PFSK-1 (cell line): ENCODE results near the gene TMEM82.

Experiments
- FOXP2 ChIP-seq: optimal IDR thresholded peaks from 2 replicates; pipeline ENCODE3; 2011; ENCODE audit warnings: borderline replicate concordance, control low read depth, inconsistent platforms; ENCODE audit not compliant: insufficient read depth; ENCODE audit errors: extremely low read length, extremely low read depth
- POLR2AphosphoS5 ChIP-seq: IDR thresholded peaks from 2 replicates; pipeline ENCODE4 v1.6.1; 2012; ENCODE audit warnings: low read depth, mild to moderate bottlenecking, control low read depth, low read length, moderate library complexity
- SIN3A ChIP-seq: IDR thresholded peaks from 2 replicates; pipeline ENCODE4 v1.6.1; 2012; ENCODE audit warnings: mild to moderate bottlenecking, low read length, moderate library complexity, borderline replicate concordance; ENCODE audit not compliant: insufficient read depth
- TAF1 ChIP-seq: IDR thresholded peaks from 2 replicates; pipeline ENCODE4 v1.6.1; 2012; ENCODE audit warnings: low read length, control low read depth, borderline replicate concordance; ENCODE audit not compliant: insufficient read depth
- TF ChIP-seq, protein P1 (sequence below), 2 experiments: IDR thresholded peaks; 2 replicates each; pipeline versions ENCODE4 v1.6.1 to v1.8.0; 2011 to 2012; ENCODE audit warnings: low read depth in 2 of 2, low read length in 2 of 2, control low read depth in 1 of 2, inconsistent platforms in 1 of 2, mild to moderate bottlenecking in 1 of 2, moderate library complexity in 1 of 2; ENCODE audit not compliant: insufficient read depth in 1 of 2

Gene TMEM82

DNA sequence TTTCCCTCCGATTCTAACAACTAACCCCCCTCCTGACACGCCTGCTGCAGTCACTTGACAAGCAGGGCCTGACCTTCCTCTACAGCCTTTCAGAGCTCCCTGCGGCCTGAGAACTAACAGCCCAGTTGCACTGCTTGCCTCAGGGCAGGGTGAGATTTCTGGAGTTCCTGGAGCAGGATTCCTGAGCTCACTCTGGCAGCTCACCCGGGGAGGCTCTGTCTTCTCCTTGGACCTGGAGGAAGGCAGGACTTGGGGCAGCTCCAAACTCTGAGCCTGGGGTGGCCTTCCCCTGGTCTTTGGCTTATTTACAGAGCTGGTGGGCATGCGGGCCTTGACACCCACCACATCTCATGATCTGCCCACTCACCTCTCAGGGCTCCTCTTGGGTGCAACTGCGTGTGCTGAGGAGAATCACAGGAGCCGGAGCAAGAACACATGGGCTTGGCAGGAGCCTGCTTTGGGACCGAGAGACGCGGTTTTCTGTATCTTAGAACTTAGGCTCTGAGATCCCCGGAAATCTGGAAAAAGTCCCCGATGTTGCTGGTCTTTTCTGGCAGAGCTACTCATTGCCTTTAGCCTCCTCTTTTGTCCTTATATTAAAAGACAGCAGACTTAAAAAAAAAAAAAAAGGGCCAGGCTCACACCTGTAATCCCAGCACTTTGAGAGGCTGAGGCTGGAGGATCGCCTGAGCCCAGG is 19.3 kb upstream of the TMEM82 start:
- no peak for TF ChIP-seq TAF1
- TF ChIP-seq POLR2AphosphoS5 = no peak
- TF ChIP-seq SIN3A = no peak
- TF ChIP-seq, protein P1, sequence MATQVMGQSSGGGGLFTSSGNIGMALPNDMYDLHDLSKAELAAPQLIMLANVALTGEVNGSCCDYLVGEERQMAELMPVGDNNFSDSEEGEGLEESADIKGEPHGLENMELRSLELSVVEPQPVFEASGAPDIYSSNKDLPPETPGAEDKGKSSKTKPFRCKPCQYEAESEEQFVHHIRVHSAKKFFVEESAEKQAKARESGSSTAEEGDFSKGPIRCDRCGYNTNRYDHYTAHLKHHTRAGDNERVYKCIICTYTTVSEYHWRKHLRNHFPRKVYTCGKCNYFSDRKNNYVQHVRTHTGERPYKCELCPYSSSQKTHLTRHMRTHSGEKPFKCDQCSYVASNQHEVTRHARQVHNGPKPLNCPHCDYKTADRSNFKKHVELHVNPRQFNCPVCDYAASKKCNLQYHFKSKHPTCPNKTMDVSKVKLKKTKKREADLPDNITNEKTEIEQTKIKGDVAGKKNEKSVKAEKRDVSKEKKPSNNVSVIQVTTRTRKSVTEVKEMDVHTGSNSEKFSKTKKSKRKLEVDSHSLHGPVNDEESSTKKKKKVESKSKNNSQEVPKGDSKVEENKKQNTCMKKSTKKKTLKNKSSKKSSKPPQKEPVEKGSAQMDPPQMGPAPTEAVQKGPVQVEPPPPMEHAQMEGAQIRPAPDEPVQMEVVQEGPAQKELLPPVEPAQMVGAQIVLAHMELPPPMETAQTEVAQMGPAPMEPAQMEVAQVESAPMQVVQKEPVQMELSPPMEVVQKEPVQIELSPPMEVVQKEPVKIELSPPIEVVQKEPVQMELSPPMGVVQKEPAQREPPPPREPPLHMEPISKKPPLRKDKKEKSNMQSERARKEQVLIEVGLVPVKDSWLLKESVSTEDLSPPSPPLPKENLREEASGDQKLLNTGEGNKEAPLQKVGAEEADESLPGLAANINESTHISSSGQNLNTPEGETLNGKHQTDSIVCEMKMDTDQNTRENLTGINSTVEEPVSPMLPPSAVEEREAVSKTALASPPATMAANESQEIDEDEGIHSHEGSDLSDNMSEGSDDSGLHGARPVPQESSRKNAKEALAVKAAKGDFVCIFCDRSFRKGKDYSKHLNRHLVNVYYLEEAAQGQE (IDR thresholded peaks at IDR 0.05; ENCODE audit: insufficient read depth in 1 of 2, low read depth in 2 of 2, low read length in 2 of 2) = no peak
- no peak for TF ChIP-seq FOXP2

DNA sequence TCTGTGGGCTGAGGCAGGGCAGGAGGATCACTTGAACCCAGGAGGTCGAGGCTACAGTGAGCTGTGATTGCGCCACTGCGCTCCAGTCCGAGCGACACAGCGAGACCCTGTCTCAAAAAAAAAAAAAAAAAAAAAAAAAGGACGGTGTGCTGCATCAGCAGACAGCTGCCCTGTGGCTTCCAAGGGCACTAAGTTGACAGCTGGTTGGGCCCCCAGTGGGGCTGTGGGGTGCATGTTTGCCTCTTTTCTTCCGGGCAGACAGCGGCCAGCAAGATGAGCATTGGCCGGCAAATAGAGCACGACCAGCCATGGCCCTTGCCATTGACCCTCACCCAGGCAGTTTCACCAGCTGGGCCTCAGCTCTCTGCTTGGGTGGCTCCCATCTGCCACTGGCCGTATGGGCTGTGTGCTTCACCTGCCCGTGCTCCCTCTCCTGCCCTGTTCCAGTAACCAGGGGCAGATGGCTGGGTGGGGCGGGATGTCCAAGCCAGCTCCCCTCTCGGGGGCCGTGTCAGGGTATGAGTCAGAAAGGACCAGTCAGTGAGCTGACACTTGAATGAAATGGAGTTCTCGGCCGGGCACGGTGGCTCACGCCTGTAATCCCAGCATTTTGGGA is 18.6 kb upstream of the TMEM82 start:
- TF ChIP-seq, protein P1 (IDR thresholded peaks at IDR 0.05; ENCODE audit: insufficient read depth in 1 of 2, low read depth in 2 of 2, low read length in 2 of 2) = no peak
- TF ChIP-seq TAF1 (no peak), POLR2AphosphoS5 (no peak), SIN3A (no peak), FOXP2 (no peak)

DNA sequence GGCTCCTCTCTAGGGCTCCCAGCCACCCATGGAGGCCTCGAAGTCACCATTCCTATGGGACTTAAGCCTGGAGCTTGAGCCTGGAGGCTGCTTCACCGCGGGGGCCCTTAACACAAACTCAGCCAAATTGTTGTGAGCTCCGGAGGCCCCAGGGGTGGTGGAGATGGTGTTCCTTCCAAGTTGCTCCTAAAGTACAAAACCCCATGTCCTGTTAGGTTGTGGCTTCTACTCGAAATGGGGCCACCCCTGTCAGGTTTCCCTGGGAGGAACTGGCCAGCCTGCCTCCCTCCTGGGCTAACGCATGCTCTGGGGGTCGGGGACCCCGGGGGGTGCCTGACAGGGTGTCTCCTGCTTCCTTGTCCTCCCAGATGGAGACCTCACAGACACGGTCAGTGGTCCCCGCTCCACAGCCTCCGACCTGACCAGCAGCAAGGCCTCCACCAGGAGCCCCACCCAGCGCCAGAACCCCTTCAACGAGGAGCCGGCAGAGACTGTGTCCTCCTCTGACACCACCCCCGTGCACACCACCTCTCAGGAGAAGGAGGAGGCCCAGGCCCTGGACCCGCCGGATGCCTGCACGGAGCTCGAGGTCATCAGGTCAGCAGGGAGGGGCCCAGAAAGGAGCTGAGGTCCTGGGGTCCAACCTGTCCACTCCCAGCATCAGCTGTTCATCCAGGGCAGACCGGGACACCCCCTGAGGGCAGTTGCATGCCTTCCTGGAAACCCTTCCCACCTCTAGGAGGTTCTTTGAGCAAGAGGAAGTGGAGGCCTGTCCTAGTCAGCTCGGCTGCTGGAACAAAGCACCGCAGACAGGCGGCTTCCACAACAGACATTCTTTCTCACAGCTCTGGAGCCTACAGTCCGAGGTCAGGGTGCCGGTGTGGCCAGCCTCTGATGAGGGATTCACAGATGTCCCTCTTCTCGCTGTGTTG is 17.1 kb upstream of the TMEM82 start:
- TF ChIP-seq, protein P1 (IDR thresholded peaks at IDR 0.05; ENCODE audit: insufficient read depth in 1 of 2, low read depth in 2 of 2, low read length in 2 of 2) = no peak
- TF ChIP-seq SIN3A = no peak
- no peak for TF ChIP-seq TAF1
- no peak for TF ChIP-seq FOXP2
- no peak for TF ChIP-seq POLR2AphosphoS5

DNA sequence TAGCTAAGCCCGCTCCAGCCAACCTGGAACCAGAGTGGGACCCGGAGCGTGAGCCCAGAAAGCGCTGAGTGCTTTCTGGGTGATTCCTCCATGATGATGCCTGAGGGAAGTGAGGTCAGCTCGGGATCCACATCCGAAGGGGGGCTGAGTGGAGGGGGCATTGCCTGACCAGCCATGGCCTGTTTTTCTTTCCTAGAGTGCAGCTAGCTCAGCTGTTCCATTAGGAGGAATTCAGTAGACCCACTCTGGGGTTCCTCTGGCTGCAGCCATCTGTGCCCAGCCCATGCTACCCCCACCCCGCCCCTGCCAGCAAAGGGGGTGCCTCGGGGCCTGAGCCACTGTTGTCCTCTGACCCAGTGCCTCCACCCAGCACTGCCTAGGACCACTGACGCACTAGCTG is 15.8 kb upstream of the TMEM82 start:
- TF ChIP-seq FOXP2 (no peak), TAF1 (no peak), SIN3A (no peak), POLR2AphosphoS5 (no peak)
- TF ChIP-seq, protein P1 (IDR thresholded peaks at IDR 0.05; ENCODE audit: insufficient read depth in 1 of 2, low read depth in 2 of 2, low read length in 2 of 2) = no peak
